Effector memory CD8-positive, alpha-beta T cell (primary cell): Measurements from ENCODE around the gene SMIM43.

ENCODE experiments used
- ATAC-seq: fragments of 150-1000 bp; cut with Tn5 transposase; replicated peaks from 2 replicates; pipeline ENCODE4 v1.10.0; 2021; ENCODE audit warnings: mild to moderate bottlenecking, moderate library complexity
- DNase-seq, 3 experiments: peaks; one replicate each; pipeline ENCODE4 v3.0.0; 2021
- H3K27ac Mint-ChIP-seq, 2 donors: one replicate each; pipeline ENCODE4 v1.8.0; 2022; ENCODE audit warnings: mild to moderate bottlenecking in 2 of 2, mixed read lengths in 2 of 2, moderate library complexity in 2 of 2
- H3K27me3 Mint-ChIP-seq, 2 donors: one replicate each; pipeline ENCODE4 v1.8.0; 2022; ENCODE audit warnings: mixed read lengths in 2 of 2
- H3K36me3 Mint-ChIP-seq: one replicate; pipeline ENCODE4 v1.8.0; 2022; ENCODE audit warnings: mild to moderate bottlenecking, moderate library complexity, mixed read lengths; ENCODE audit not compliant: insufficient read depth
- H3K4me1 Mint-ChIP-seq, 2 donors: one replicate each; pipeline ENCODE4 v1.8.0; 2022; ENCODE audit warnings: low read depth in 2 of 2, mixed read lengths in 2 of 2
- H3K4me3 Mint-ChIP-seq, 2 donors: one replicate each; pipeline ENCODE4 v1.8.0; 2022; ENCODE audit warnings: mild to moderate bottlenecking in 2 of 2, mixed read lengths in 2 of 2, moderate library complexity in 2 of 2
- H3K9me3 Mint-ChIP-seq, 2 donors: one replicate each; pipeline ENCODE4 v1.8.0; 2022; ENCODE audit warnings: mixed read lengths in 2 of 2

Gene SMIM43

GRCh38 chr4:121791481-121791880 is 26.5 kb upstream of the SMIM43 start:
- H3K36me3 Mint-ChIP-seq: no peaks in the 10 kb centered on the region
- H3K4me3 Mint-ChIP-seq: no peak overlapping the region
- peaks cover 5 to 8% of the 10 kb centered on the region in 2 donors for H3K4me1 Mint-ChIP-seq
- peaks cover 22 to 40% of the 10 kb centered on the region in 2 donors for H3K27me3 Mint-ChIP-seq
- ATAC-seq: no peak
- H3K9me3 Mint-ChIP-seq: no peaks in the 10 kb centered on the region
- DNase-seq: no peak
- no peak overlapping the region for H3K27ac Mint-ChIP-seq

GRCh38 chr4:121790976-121791375 is 26.0 kb upstream of the SMIM43 start:
- Mint-ChIP-seq H3K4me3 (no peak overlapping the region), H3K4me1 (peaks cover 3 to 5% of the 10 kb centered on the region in 2 donors), H3K27me3 (peaks cover 27 to 40% of the 10 kb centered on the region in 2 donors), H3K27ac (no peak overlapping the region), H3K36me3 (no peaks in the 10 kb centered on the region), H3K9me3 (no peaks in the 10 kb centered on the region)
- ATAC-seq: no peak
- DNase-seq: no peak

GRCh38 chr4:121789960-121790829 is 25.2 kb upstream of the SMIM43 start:
- Mint-ChIP-seq H3K36me3 (no peaks in the 10 kb centered on the region), H3K9me3 (no peaks in the 10 kb centered on the region), H3K27ac (no peak overlapping the region), H3K4me3 (no peak overlapping the region), H3K27me3 (peaks cover 28 to 47% of the 10 kb centered on the region in 2 donors), H3K4me1 (no peaks in the 10 kb centered on the region)
- DNase-seq (no peak), ATAC-seq (no peak)

GRCh38 chr4:121789455-121789854 is 24.5 kb upstream of the SMIM43 start:
- Mint-ChIP-seq H3K27me3 (peaks cover 28 to 43% of the 10 kb centered on the region in 2 donors), H3K9me3 (no peaks in the 10 kb centered on the region), H3K27ac (no peak overlapping the region)

GRCh38 chr4:121788896-121789295 is 23.9 kb upstream of the SMIM43 start:
- DNase-seq: no peak
- Mint-ChIP-seq H3K27me3 (peaks cover 28 to 42% of the 10 kb centered on the region in 2 donors), H3K9me3 (no peaks in the 10 kb centered on the region), H3K4me3 (no peak overlapping the region), H3K36me3 (peaks cover 4% of the 10 kb centered on the region), H3K27ac (no peak overlapping the region), H3K4me1 (no peaks in the 10 kb centered on the region)
- no peak for ATAC-seq

More at GRCh38 chr4:121789455-121789854, 24.5 kb upstream of the SMIM43 start:
- H3K4me3 Mint-ChIP-seq: no peak overlapping the region
- peaks cover under 1% of the 10 kb centered on the region for H3K36me3 Mint-ChIP-seq
- ATAC-seq: no peak
- DNase-seq: no peak
- H3K4me1 Mint-ChIP-seq: no peaks in the 10 kb centered on the region

GRCh38 chr4:121786221-121786620 is 21.3 kb upstream of the SMIM43 start:
- H3K4me3 Mint-ChIP-seq: no peak overlapping the region
- no peaks in the 10 kb centered on the region for H3K9me3 Mint-ChIP-seq
- no peak for ATAC-seq
- H3K4me1 Mint-ChIP-seq: no peaks in the 10 kb centered on the region
- H3K27ac Mint-ChIP-seq: no peak overlapping the region
- H3K27me3 Mint-ChIP-seq: peaks cover 33 to 59% of the 10 kb centered on the region in 2 donors
- H3K36me3 Mint-ChIP-seq: peaks cover 4% of the 10 kb centered on the region
- no peak for DNase-seq

GRCh38 chr4:121785479-121785878 is 20.5 kb upstream of the SMIM43 start:
- Mint-ChIP-seq H3K4me3 (no peak overlapping the region), H3K4me1 (no peaks in the 10 kb centered on the region), H3K36me3 (peaks cover 4% of the 10 kb centered on the region), H3K27me3 (peaks cover 36 to 62% of the 10 kb centered on the region in 2 donors), H3K9me3 (no peaks in the 10 kb centered on the region), H3K27ac (no peak overlapping the region)
- no peak for ATAC-seq
- DNase-seq: no peak

- ATAC-seq (no peak), DNase-seq (no peak)
- Mint-ChIP-seq H3K9me3 (no peaks in the 10 kb centered on the region), H3K27me3 (peaks cover 36 to 63% of the 10 kb centered on the region in 2 donors), H3K4me1 (no peaks in the 10 kb centered on the region), H3K36me3 (peaks cover 4% of the 10 kb centered on the region), H3K27ac (no peak overlapping the region), H3K4me3 (no peak overlapping the region)
Measured at GRCh38 chr4:121784975-121785374, 20.0 kb upstream of the SMIM43 start.

GRCh38 chr4:121784401-121784800 is 19.4 kb upstream of the SMIM43 start:
- H3K27me3 Mint-ChIP-seq: peaks cover 34 to 62% of the 10 kb centered on the region in 2 donors
- ATAC-seq (no peak), DNase-seq (no peak)
- H3K4me1 Mint-ChIP-seq: no peaks in the 10 kb centered on the region
- H3K36me3 Mint-ChIP-seq: peaks cover 4% of the 10 kb centered on the region
- no peaks in the 10 kb centered on the region for H3K9me3 Mint-ChIP-seq
- H3K27ac Mint-ChIP-seq: no peak overlapping the region
- H3K4me3 Mint-ChIP-seq: no peak overlapping the region

- ATAC-seq (no peak), DNase-seq (no peak)
- Mint-ChIP-seq H3K4me1 (peaks cover 0 to under 1% of the 10 kb centered on the region in 2 donors), H3K36me3 (peaks cover 4% of the 10 kb centered on the region), H3K27ac (no peak overlapping the region), H3K27me3 (peaks cover 24 to 50% of the 10 kb centered on the region in 2 donors), H3K4me3 (no peak overlapping the region), H3K9me3 (no peaks in the 10 kb centered on the region)
Measured at GRCh38 chr4:121783210-121783609, 18.2 kb upstream of the SMIM43 start.

GRCh38 chr4:121778991-121779628 is 14.1 kb upstream of the SMIM43 start:
- ATAC-seq (no peak), DNase-seq (no peak)
- Mint-ChIP-seq H3K27me3 (peaks cover 8 to 33% of the 10 kb centered on the region in 2 donors), H3K4me1 (peaks cover 2 to 27% of the 10 kb centered on the region in 2 donors), H3K36me3 (no peaks in the 10 kb centered on the region), H3K27ac (no peak overlapping the region), H3K4me3 (no peak overlapping the region), H3K9me3 (no peaks in the 10 kb centered on the region)

GRCh38 chr4:121777625-121778024 is 12.7 kb upstream of the SMIM43 start:
- peaks cover 8 to 24% of the 10 kb centered on the region in 2 donors for H3K27me3 Mint-ChIP-seq
- ATAC-seq: no peak
- peaks cover 2 to 27% of the 10 kb centered on the region in 2 donors for H3K4me1 Mint-ChIP-seq
- H3K4me3 Mint-ChIP-seq: peak overlapping the region in 1 of 2 donors; percentile 32
- no peak for DNase-seq
- peak overlapping the region in 1 of 2 donors; percentile 69 for H3K27ac Mint-ChIP-seq
- no peaks in the 10 kb centered on the region for H3K36me3 Mint-ChIP-seq
- no peaks in the 10 kb centered on the region for H3K9me3 Mint-ChIP-seq

- peak overlapping the region in 1 of 2 donors; percentile 32 for H3K4me3 Mint-ChIP-seq
- peak; percentile 59 for ATAC-seq
- peak overlapping the region in 1 of 2 donors; percentile 69 for H3K27ac Mint-ChIP-seq
- no peak for DNase-seq
- no peaks in the 10 kb centered on the region for H3K36me3 Mint-ChIP-seq
- H3K27me3 Mint-ChIP-seq: peaks cover 8 to 22% of the 10 kb centered on the region in 2 donors
- H3K9me3 Mint-ChIP-seq: no peaks in the 10 kb centered on the region
- H3K4me1 Mint-ChIP-seq: peaks cover 2 to 27% of the 10 kb centered on the region in 2 donors
Measured at GRCh38 chr4:121776610-121777401, 11.8 kb upstream of the SMIM43 start.
